Sigmoid colon (tissue), 4 donors: ENCODE measurements around the gene TJAP1.

Experiments
- CTCF ChIP-seq, 4 experiments: fragments of 450-650 bp in 3 of 4; fragments of 200-600 bp in 1 of 4; IDR thresholded peaks; one replicate each; pipeline ENCODE4 v1.5.1; 2016 to 2019; ENCODE audit warnings: antibody characterized with exemption in 4 of 4, mild to moderate bottlenecking in 3 of 4, moderate library complexity in 2 of 4
- POLR2AphosphoS5 ChIP-seq, 4 donors: sonication (generic); formaldehyde crosslinking; IDR thresholded peaks; one replicate each; pipeline ENCODE4 v1.6.1; 2017; ENCODE audit warnings: antibody characterized with exemption in 4 of 4

- TF ChIP-seq CTCF (IDR thresholded peaks at IDR 0.05) (no peak), POLR2AphosphoS5 (IDR thresholded peaks at IDR 0.05) (no peak)
Observed at GRCh38 chr6:43464337-43464736, 13.0 kb upstream of the TJAP1 start.
